ENCODE measurements around the gene RHBDD2. TPM values are rescaled to one million over a fixed set of nuclear protein-coding genes. Genes with fewer than 3 reads are reported as not detected.
"Not testable (repeated sequence)": the region's sequence is repeated elsewhere in the genome, so short reads cannot be mapped to it uniquely, and the experiment has no call there.

Gene RHBDD2
- total RNA-seq, result 10 to 100 TPM; 28.5 to 52.1 (median 38.2) TPM

DNA sequence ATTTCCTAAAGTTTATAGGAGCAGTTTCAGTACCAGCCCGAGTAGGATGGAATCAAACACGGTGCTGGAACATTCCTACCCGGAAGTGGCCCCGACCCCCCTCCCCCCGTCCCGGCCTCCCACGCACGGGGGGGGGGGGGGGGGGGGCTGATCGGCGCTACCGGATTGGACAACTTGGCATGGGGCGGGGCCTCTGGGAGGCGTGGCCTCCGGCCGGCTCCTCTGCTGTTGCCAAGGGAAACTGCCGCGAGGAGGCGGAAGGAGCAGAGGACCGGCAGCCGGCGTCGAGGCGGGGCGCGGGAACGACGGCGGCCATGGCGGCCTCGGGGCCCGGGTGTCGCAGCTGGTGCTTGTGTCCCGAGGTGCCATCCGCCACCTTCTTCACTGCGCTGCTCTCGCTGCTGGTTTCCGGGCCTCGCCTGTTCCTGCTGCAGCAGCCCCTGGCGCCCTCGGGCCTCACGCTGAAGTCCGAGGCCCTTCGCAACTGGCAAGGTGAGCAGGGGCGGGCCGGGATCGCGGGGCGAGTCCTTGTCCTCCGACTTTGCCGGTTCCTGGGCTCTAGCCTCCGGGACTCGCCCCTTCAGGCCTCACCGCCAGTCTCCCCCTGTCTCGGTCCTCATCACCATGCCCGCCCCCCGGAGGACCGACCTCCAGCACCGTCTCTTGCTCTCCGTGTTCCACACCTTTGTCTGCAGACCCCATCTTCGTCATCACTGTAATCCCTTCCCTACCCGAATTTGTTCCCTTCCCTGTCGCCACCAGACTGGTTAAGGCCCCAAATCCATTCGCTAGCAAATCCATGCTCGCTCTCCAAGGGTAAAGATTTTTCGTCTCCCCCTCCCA lies at the start of gene RHBDD2:
Gene RHBDD2, plus strand, starts transcription at position 266 of the 843 bp plus-strand sequence. Its CDS starts 49 bp downstream, at position 315.
- Histone ChIP-seq H3K27me3 (no peaks in the 10 kb centered on the region), H3K9me3 (no peaks in the 10 kb centered on the region), H3K27ac (peak within 1 kb of the TSS; percentile 75 to 87 (median 83)), H3K36me3 (peaks cover 0 to 29% of the 10 kb centered on the region in 2 donors), H3K4me1 (peaks cover 15 to 19% of the 10 kb centered on the region in 2 donors), H3K4me3 (peak within 1 kb of the TSS; percentile 75 to 95 (median 86))
- peak; percentile 92 to 95 for DNase-seq
- ATAC-seq, result peak; percentile 96 to 97
- intact Hi-C loops (cut with DNase I; ENCODE audit: low total_unique reads) (loop anchor here (2.0 kb wide), 2 partner anchors 36 to 116 kb away; partner anchors contain the start of genes POR and TMEM120A), in situ Hi-C loops (cut with MboI; ENCODE audit: low sequenced_read_pairs in 4 of 4) (no loop called here)
- peak; percentile 93 for TF ChIP-seq POLR2A (IDR thresholded peaks at IDR 0.05)
- TF ChIP-seq, protein P1, sequence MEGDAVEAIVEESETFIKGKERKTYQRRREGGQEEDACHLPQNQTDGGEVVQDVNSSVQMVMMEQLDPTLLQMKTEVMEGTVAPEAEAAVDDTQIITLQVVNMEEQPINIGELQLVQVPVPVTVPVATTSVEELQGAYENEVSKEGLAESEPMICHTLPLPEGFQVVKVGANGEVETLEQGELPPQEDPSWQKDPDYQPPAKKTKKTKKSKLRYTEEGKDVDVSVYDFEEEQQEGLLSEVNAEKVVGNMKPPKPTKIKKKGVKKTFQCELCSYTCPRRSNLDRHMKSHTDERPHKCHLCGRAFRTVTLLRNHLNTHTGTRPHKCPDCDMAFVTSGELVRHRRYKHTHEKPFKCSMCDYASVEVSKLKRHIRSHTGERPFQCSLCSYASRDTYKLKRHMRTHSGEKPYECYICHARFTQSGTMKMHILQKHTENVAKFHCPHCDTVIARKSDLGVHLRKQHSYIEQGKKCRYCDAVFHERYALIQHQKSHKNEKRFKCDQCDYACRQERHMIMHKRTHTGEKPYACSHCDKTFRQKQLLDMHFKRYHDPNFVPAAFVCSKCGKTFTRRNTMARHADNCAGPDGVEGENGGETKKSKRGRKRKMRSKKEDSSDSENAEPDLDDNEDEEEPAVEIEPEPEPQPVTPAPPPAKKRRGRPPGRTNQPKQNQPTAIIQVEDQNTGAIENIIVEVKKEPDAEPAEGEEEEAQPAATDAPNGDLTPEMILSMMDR (IDR thresholded peaks at IDR 0.05 in 4 of 5, conservative IDR thresholded peaks at IDR 0.05 in 1 of 5), result peak in 3 of 5 experiments; percentile 30 to 41 (median 41)

DNA sequence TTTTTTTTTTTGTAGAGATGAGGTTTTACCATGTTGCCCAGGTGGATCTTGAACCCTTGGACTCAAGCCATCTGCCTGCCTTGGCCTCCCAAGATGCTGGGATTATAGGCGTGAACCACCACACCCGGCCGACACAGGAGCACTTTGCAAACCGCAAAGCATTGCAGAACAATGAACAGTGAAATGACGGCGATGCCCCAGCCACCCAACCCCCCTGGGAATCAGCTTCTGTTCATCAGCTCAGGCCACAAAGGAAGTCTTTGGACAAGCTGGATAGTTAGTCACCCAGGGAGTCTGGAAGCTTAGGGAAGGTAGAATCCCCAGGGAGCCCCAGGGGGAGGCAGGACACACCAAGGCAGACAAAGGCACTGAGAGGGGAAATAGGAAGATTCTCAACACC lies 49.2 kb upstream of the RHBDD2 start:
- H3K36me3 ChIP-seq; DNase-seq; H3K4me1 ChIP-seq; intact Hi-C loops (cut with DNase I; ENCODE audit: low total_unique reads); ATAC-seq; H3K27me3 ChIP-seq; H3K27ac ChIP-seq; in situ Hi-C loops (cut with MboI; ENCODE audit: low sequenced_read_pairs in 4 of 4); H3K4me3 ChIP-seq; H3K9me3 ChIP-seq: not testable (repeated sequence)

DNA sequence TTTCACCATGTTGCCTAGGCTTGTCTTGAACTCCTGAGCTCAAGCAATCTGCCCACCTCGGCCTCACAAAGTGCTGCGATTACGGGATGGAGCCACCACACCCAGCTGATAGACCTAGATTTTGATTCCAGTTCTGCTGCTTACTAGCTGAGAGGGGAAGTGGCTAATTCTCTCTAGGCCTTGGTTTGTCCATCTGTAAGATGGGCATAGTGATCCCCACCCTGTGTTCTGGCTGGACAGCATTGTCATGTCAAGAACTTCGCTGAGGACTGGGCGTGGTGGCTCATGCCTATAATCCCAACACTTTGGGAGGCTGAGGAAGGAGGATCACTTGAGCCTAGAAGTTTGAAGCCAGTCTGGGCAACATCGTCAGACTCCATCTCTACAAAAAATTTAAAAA lies 47.9 kb upstream of the RHBDD2 start:
- no peak overlapping the region for H3K4me3 ChIP-seq
- H3K9me3 ChIP-seq, result no peaks in the 10 kb centered on the region
- no peaks in the 10 kb centered on the region for H3K36me3 ChIP-seq
- intact Hi-C loops (cut with DNase I; ENCODE audit: low total_unique reads) (no loop called here), in situ Hi-C loops (cut with MboI; ENCODE audit: low sequenced_read_pairs in 4 of 4) (no loop called here)
- TF ChIP-seq, protein P1 (IDR thresholded peaks at IDR 0.05 in 4 of 5, conservative IDR thresholded peaks at IDR 0.05 in 1 of 5), result no peak
- no peak for TF ChIP-seq POLR2A (IDR thresholded peaks at IDR 0.05)
- H3K27ac ChIP-seq, result no peak overlapping the region
- no peaks in the 10 kb centered on the region for H3K4me1 ChIP-seq
- DNase-seq (no peak), ATAC-seq (no peak)
- no peaks in the 10 kb centered on the region for H3K27me3 ChIP-seq

DNA sequence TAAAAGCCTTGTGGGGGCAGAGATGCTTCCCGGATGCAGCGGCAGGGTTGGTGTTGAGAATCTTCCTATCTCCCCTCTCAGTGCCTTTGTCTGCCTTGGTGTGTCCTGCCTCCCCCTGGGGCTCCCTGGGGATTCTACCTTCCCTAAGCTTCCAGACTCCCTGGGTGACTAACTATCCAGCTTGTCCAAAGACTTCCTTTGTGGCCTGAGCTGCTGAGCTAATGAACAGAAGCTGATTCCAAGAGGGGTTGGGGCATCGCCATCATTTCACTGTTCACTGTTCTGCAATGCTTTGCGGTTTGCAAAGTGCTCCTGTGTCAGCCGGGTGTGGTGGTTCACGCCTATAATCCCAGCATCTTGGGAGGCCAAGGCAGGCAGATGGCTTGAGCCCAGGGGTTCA lies 45.2 kb upstream of the RHBDD2 start:
- intact Hi-C loops (cut with DNase I; ENCODE audit: low total_unique reads); H3K27ac ChIP-seq; ATAC-seq; H3K27me3 ChIP-seq; H3K9me3 ChIP-seq; in situ Hi-C loops (cut with MboI; ENCODE audit: low sequenced_read_pairs in 4 of 4); H3K4me1 ChIP-seq; DNase-seq; H3K4me3 ChIP-seq; H3K36me3 ChIP-seq: not testable (repeated sequence)

DNA sequence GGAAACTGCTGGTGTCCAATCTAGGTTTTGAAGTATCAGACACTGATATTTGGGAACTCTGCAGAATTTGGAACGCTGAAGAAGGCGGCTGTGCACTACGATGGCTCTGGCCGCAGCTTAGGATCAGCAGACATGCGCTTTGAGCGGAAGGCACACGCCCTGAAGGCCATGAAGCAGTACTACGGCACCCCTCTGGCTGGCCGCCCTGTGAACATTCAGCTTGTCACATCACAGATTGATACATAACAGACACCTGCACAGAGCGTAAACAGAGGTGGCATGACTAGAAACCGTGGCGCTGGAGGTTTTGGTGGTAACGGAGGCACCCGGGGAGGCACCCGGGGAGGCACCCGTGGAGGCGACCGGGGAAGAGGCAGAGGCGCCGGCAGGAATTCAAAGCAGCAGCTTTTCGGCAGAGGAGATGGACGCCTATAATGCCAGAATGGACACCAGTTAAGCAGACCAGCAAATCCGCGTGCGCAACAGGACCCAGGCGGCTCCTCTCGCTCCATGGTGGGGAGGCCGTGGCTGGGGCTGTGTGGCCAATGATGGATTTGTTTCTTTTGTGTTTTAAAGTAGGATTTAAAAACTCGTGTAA lies 43.0 kb upstream of the RHBDD2 start:
- Histone ChIP-seq H3K27ac (no peak overlapping the region), H3K36me3 (no peaks in the 10 kb centered on the region), H3K9me3 (no peaks in the 10 kb centered on the region), H3K4me1 (no peaks in the 10 kb centered on the region), H3K27me3 (no peaks in the 10 kb centered on the region), H3K4me3 (no peak overlapping the region)
- DNase-seq, result no peak
- in situ Hi-C loops (cut with MboI; ENCODE audit: low sequenced_read_pairs in 4 of 4) (no loop called here), intact Hi-C loops (cut with DNase I; ENCODE audit: low total_unique reads) (no loop called here)
- TF ChIP-seq POLR2A (IDR thresholded peaks at IDR 0.05), result no peak
- TF ChIP-seq, protein P1 (IDR thresholded peaks at IDR 0.05 in 4 of 5, conservative IDR thresholded peaks at IDR 0.05 in 1 of 5), result no peak
- ATAC-seq, result no peak

Data from gastrocnemius medialis (tissue), 4 donors.